HT1080 (cell line): ENCODE results near the gene RACK1. TPM values are rescaled to one million over a fixed set of nuclear protein-coding genes. Genes with fewer than 3 reads are reported as not detected.
"Not testable (repeated sequence)": the region's sequence is repeated elsewhere in the genome, so short reads cannot be mapped to it uniquely, and the experiment has no call there.

Experiments
- DNase-seq: peaks from one replicate; pipeline ENCODE4 v3.0.0-alpha.2; 2015; ENCODE audit warnings: low read depth
- total RNA-seq: library from RNA; depleted of rRNA; stranded (reverse); fragments of >200 nt; shearing (Covaris generic); gene quantifications from 2 replicates; pipeline ENCODE4 v1.2.3, GENCODE V29; 2014

Gene RACK1
- total RNA-seq, 1 experiment from 2014 or later, result 7,681 TPM

DNA sequence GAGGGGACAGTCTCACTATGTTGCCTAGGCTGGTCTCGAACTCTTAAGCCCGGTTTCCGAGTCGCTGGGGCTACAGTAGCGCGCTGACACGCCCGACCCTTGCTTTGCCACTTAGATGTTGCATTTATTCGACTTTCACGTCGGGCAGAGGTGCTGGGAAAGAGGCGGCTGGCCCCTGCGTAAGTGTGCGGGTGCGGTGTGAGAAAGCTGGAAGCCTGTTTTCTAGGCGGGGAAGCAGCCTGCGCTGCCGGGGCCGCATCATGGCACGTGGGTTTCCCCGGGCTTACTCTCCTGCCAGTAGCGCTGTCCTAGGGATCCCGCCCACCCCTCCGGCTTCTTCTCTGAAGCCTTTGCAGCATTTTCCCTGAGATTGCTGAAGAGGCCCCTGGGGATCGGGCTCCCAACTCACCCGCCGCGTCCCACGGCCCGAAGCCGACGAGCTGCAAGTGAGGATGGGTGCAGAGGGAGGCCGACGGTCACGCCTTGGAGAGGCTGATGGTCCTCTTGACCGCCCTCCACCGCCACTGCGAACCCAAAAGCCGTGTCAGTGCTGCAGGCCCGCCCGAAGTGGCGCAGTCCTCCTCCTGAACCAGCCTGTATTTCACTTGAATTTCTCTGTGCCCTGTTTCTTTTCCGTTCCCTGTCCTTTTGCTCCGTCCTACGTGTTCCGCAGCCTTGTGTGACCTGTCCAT, 26.4 kb downstream of the RACK1 start:
- DNase-seq, result peak; percentile 69

DNA sequence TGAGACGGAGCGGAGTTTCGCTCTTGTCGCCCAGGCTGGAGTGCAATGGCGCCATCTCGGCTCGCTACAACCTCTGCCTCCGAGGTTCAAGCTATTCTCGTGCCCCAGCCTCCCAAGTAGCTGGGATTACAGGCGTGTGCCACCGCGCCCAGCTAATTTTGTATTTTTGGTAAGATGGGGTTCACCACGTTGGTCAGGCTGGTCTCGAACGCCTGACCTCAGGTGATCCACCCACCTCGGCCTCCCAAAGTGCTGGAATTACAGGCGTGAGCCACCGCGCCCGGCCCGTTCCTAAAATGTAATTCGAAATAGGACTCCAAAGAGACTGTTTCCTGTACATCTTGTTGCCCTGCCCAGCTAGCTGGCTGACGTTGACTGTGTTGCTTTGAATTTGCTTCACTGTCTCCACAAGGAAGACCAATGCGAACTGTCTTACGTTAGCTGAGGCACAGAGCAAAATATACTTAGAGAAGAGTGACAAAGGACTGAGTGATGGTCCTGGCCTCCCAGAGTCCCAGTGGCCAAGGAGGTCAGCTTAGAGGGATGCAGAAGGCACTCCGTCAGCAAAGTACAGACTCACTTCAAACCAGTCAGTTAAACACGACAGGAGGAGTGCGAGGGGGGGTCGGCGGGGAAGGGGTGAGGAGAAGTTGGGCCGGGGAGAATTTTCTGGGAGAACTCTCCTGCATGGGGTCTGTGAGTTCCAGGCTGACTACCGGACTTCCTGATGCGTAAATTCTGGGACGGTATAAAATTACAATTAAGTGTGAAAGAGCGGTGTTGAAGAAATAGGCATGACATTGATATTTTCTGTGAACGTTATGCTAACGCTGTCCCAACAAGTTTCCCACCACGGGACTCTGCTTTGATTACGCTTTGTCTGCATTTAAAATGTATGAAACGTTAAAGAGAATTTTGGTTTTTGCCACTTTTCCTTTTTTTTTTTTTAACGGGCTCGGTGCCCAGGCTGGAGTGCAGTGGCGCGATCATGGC, 27.4 kb downstream of the RACK1 start:
- DNase-seq, result peak; percentile 78

DNA sequence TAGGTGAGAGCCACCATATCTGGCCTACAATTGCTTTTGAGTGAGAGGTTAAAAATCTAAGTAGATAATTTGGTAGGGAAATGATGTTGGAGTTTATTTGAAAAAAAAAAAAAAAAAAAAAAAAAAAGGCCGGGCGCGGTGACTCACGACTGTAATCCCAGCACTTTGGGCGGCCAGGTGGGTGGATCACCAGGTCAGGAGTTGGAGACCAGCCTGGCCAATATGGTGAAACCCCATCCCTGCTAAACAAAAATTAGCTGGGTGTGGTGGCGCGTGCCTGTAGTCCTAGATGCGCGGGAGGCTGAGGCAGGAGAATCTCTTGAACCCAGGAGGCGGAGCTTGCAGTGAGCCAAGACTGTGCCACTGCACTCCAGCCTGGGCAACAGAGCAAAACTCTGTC, 29.5 kb downstream of the RACK1 start:
- DNase-seq, result not testable (repeated sequence)

GRCh38 chr5:181212934-181213333, 30.8 kb downstream of the RACK1 start:
- DNase-seq, result no peak

DNA sequence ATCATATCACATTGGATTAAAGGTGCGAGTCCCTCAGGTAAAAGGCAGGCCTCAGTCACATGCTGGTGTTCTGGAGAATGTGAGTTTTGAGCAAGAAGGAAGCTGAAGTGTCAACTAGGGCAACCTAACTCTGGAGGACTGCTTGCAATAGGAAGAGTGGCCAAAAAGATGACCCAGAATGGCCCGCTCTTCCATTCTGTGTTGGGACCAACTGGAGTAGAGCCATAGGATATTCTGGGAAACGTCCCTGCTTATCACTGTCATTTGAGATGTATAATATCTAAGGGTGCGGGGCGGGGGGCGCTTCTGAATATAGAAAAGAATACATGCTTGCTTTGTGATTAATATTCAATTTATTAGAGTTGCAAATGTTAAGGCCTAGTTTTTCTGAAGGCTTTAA, 31.6 kb downstream of the RACK1 start:
- no peak for DNase-seq

DNA sequence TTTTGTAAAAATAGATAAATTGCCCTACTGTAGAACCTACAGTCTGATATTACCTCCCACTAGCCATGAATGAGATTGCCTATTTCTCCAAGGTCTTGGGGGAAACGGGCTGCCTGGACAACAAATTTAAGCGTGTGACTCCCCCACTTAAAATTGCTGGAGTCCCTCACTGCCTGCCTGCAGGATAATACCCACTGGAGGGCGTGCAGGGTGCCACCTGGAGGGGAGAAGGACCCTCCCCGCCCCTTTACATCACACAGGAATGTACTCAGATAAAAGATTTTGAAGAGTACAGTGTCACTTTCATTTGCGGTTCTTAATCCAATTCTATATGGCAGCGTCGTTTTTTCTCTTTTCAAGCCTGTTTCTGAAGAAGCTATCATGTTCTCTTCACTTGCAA, 32.5 kb downstream of the RACK1 start:
- DNase-seq, result no peak

DNA sequence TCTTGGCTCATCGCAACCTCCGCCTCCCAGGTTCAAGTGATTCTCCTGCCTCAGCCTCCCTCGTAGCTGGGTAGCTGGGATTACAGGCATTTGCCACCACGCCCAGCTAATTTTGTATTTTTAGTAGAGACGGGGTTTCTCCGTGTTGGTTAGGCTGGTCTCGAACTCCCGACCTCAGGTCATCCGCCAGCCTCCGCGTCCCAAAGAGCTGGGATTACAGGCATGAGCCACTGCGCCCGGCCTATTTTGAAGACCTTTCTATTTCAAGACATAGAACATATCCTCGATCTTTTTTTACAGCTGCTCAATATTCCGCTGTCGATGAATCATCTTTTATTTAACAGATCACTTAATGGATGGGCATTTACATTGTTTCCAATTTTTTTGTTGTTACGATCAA, 33.0 kb downstream of the RACK1 start:
- not testable (repeated sequence) for DNase-seq

DNA sequence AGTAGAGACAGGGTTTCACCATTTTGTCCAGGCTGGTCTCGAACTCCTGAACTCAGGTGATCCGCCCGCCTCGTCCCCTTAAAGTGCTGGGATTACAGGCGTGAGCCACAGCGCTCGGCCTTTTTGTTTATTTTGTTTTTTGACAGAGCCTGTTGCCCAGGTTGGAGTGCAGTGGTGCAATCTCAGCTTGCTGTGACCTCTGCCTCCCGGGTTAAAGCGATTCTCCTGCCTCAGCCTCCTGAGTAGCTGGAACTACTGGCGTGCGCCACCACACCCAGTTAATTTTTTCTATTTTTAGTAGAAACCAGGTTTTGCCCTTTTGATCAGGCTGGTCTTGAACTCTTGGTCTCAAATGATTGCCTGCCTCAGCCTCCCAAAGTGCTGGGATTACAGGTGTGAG, 33.6 kb downstream of the RACK1 start:
- not testable (repeated sequence) for DNase-seq

GRCh38 chr5:181209006-181209405, 34.7 kb downstream of the RACK1 start:
- DNase-seq, result not testable (repeated sequence)

DNA sequence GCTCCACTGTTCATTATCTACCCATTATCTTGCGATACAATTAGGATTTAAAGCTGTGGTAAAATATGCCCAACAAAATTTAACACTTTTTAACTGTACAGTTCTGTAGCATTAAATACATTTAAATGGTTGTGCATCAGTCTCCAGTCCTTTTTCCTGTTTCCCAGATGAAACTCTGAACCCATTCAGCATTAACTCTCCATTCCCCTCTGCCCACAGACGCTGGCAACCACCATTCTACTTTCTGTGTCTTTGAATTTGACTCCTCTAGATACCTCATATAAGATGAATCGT, 35.8 kb downstream of the RACK1 start:
- no peak for DNase-seq

DNA sequence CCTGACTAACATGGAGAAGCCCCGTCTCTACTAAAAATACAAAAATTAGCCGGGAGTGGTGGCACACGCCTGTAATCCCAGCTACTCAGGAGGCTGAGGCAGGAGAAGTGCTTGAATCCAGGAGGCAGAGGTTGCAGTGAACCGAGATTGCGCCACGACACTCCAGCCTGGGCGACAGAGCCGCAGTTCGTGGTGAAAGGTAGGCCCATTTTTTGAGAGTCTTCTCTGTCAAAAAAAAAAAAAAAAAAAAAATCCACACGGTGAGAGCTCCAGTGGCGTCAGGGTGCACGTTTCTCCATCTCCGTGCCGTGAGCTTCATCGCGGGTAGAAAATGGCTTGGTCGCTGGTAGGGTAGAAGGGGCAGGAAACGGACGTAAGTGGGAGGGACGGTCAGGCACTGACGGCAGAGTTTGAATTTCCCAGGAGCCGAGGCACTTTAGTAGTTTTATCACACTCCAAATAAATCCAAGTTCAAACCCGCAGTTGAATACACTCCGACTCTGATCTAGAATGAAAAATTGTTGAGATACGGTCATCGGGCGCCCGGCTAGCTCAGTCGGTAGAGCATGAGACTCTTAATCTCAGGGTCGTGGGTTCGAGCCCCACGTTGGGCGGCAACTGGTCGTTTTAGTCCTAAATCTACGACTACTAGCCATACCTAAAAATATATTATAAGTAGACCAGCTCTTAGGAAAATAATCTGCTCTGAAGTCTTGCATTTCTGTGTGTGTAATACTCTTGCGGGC, 36.3 kb downstream of the RACK1 start:
- DNase-seq, result peak; percentile 96

DNA sequence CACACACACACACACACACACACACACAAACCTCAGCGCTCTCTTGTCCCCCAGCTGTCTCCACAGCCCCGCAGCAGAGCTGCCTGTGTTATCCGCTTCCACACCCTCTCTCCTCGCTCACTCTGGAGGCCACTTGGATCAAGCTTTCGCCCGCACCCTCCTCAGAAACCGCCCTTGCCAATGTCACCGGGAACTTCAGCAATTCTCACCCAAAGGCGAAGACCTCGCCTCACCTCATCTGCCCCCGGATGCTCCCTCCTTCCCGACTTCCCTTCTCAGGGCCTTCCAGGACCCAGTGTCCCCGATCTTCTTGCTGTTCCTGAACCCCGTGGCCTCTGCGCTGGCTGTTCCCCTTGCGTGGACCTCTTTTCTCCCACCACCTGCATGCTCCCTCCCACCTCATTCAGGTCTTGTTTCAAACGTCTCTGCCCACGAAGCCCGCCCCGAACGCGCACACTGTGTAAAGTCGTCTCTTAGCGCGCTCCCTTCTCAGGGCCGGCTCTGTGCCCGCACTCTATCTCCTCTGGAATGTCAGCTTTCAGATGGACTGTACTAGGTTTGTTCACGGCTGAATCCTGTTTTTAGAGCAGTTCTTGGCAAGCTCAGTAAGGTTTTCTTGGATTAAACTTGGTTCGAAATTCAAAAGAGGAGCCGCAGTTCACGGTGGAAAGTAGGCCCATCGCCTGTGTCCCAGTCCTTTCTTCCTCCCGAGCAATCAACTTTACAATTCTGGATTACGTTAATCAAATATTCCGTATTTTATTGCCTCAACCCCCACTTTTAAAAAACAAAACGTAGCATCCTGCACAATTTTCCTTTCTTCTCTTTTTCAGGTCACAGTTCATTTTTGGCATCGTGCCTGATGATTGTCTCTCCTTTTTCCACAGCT, 37.7 kb downstream of the RACK1 start:
- DNase-seq, result no peak

GRCh38 chr5:181204826-181205760, 38.6 kb downstream of the RACK1 start, which contains the start of gene TRIM7:
Gene TRIM7, minus strand, starts transcription at chr5:181205196. Its CDS starts 86 bp downstream, at chr5:181205110.
- DNase-seq, result peak; percentile 54

DNA sequence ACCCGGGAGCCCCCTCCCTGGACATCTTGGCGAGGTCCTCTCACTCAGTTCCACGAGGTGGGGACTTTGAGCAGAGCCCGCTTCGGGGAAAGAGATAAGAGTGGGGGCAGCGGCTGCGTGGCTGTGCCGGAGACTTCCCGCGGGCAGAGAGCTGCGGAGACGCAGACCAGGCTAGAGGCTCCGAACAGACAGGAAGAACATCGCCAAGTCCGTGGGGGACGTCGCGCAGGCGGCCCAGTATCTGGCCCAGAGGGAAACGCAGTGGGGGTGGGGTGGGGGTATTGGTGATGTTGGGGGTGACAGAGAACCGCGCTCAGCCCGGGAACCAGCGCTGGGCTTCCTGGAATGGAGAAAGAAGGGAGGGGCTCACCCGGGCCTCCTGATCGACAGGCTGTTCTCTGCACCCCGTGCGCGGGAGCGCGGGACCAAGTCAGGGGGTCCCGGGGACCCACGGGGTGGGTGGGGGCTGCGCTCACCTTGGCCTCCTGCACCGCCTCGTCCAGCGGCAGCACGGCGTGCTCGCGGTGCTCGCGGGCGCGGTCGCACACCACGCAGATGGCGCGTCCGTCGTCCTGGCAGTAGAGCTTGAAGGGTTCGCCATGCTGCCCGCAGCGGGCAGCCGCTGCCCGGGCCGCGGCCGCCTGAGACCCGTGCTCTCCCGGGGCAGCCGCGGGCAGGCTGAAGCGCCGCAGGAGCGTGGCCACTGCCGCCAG, 39.4 kb downstream of the RACK1 start:
- DNase-seq, result no peak

- no peak for DNase-seq
These were observed 40.0 kb downstream of the RACK1 start for GRCh38 chr5:181203777-181204112.

- no peak for DNase-seq
These were observed 40.5 kb downstream of the RACK1 start for GRCh38 chr5:181203093-181203711.

DNA sequence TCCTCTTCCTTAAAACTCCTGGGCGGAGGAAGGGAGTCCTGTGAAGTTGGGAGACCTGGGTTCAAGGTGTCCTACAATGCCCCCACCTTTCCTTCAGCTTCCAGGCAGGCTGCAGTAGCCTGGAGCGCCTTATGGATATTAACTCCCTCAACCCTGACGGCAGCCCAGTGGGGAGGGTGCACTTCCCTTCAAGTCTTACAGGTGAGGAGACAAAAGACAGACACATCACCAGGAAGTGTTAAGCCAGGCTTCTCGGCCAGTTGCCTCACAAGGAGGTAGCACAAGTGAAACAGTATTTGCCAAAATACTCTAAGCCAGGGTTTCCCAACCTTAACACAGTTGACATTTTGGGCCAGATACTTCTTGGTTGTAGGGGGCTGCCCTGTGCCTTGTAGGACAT, 42.9 kb downstream of the RACK1 start:
- no peak for DNase-seq

GRCh38 chr5:181199881-181200638, 43.6 kb downstream of the RACK1 start:
- DNase-seq, result no peak
